Spleen (tissue), 7 donors: ENCODE data around the gene NUFIP1.
A peak's percentile ranks its signal among the peaks of the same experiment; 100 is the strongest.

Experiments used
- POLR2A ChIP-seq, 3 donors: fragments of 450-650 bp; IDR thresholded peaks; one replicate each; pipeline ENCODE4 v1.5.1; 2017; ENCODE audit warnings: antibody characterized with exemption in 3 of 3, mild to moderate bottlenecking in 1 of 3
- TF ChIP-seq, protein P1 (sequence below), 11 experiments: fragments of 200-600 bp in 7 of 11; fragments of 450-650 bp in 4 of 11; sonication (generic) in 4 of 11; IDR thresholded peaks in 8 of 11; conservative IDR thresholded peaks in 3 of 11; 1 replicate in 7 of 11; 2 replicates in 4 of 11; pipeline versions ENCODE4 v1.4.0 to v1.8.0; 2016 to 2021; ENCODE audit warnings: antibody characterized with exemption in 11 of 11, inconsistent platforms in 4 of 11, mild to moderate bottlenecking in 1 of 11
- donor health status: DM: no; HTN: no; CAD: no; lungs with moderate emphysema.
- donor health status: DM: no; HTN: no; CAD: no.
- donor health status: DM: no; HTN: no; CAD: no.

DNA sequence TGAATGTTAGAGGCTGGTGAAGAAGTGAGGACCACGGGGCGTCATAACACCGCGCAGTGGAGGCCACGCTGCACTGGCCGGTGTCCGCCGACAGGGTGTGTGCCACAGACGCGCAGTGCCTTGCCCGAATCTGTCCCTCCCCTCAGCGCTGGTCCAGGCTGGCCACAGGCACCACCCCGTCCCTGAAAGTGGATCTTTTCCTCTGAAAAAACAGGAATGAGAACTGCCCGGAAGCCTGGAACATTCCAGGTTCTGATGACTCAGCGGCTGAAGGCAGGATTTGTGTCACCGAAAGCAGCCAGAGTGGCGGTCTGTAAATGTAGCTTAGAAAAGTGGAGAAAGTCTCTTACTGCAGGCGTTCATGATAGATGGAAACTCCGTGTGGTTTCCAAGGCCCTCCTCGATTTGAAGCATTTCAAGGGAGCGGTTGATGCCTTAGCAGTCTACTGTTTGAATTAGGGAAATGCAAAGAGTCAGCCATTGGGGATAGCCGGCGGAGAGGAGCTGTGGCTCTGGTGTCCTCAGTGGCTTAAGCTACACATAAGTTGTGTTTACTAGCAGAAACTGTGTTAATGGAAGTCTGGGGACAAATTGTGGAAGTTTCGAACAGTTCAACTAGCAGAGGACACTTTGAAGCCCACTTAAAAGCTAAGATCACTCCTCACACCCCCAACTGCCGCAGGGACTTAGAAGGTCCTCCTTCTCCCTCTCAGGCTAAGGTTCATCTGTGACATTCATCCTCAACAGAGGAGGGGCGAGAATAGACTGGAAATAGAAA lies 70.8 kb downstream of the NUFIP1 start:
- TF ChIP-seq, protein P1, sequence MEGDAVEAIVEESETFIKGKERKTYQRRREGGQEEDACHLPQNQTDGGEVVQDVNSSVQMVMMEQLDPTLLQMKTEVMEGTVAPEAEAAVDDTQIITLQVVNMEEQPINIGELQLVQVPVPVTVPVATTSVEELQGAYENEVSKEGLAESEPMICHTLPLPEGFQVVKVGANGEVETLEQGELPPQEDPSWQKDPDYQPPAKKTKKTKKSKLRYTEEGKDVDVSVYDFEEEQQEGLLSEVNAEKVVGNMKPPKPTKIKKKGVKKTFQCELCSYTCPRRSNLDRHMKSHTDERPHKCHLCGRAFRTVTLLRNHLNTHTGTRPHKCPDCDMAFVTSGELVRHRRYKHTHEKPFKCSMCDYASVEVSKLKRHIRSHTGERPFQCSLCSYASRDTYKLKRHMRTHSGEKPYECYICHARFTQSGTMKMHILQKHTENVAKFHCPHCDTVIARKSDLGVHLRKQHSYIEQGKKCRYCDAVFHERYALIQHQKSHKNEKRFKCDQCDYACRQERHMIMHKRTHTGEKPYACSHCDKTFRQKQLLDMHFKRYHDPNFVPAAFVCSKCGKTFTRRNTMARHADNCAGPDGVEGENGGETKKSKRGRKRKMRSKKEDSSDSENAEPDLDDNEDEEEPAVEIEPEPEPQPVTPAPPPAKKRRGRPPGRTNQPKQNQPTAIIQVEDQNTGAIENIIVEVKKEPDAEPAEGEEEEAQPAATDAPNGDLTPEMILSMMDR (IDR thresholded peaks at IDR 0.05 in 8 of 11, conservative IDR thresholded peaks at IDR 0.05 in 3 of 11), result peak; percentile 82 to 98 (median 93)
- peak in 1 of 3 donors; percentile 54 for TF ChIP-seq POLR2A (IDR thresholded peaks at IDR 0.05)
